NT2/D1 (cell line): ENCODE results near the gene AMZ1.

Experiments used
- DNase-seq: peaks from one replicate; pipeline ENCODE4 v3.0.0-alpha.2; 2011; ENCODE audit warnings: low read depth, low spot score
- H3K27me3 ChIP-seq: 2 replicates; pipeline ENCODE4 v1.6.0; 2011; ENCODE audit warnings: mild to moderate bottlenecking; ENCODE audit not compliant: insufficient read length, insufficient read depth
- H3K36me3 ChIP-seq: 2 replicates; pipeline ENCODE4 v1.6.1; 2011; ENCODE audit warnings: mild to moderate bottlenecking, low read length, mixed read lengths; ENCODE audit not compliant: insufficient read depth, insufficient read length
- H3K4me1 ChIP-seq: 2 replicates; pipeline ENCODE4 v1.5.1; 2011; ENCODE audit not compliant: insufficient read depth, insufficient read length
- H3K4me3 ChIP-seq: 2 replicates; pipeline ENCODE4 v1.5.1; 2011; ENCODE audit warnings: low read depth; ENCODE audit not compliant: insufficient read length
- H3K9ac ChIP-seq: 2 replicates; pipeline ENCODE4 v1.6.0; 2011; ENCODE audit warnings: low read depth; ENCODE audit not compliant: insufficient read length
- H3K9me3 ChIP-seq: 2 replicates; pipeline ENCODE4 v1.5.1; 2011; ENCODE audit warnings: mild to moderate bottlenecking, low read length; ENCODE audit not compliant: insufficient read depth
- SUZ12 ChIP-seq: IDR thresholded peaks from 2 replicates; pipeline ENCODE4 v1.6.1; 2011; ENCODE audit not compliant: insufficient read length, insufficient read depth; ENCODE audit errors: extremely low read depth
- YY1 ChIP-seq: IDR thresholded peaks from 2 replicates; pipeline ENCODE4 v1.6.1; 2011; ENCODE audit not compliant: insufficient read length, insufficient read depth
- ZNF274 ChIP-seq: IDR thresholded peaks from 2 replicates; pipeline ENCODE4 v1.6.1; 2011; ENCODE audit warnings: mild to moderate bottlenecking, low read depth, low read length

Gene AMZ1

GRCh38 chr7:2758673-2759616 is 70.9 kb downstream of the AMZ1 start:
- Histone ChIP-seq H3K36me3 (peaks cover 23% of the 10 kb centered on the region), H3K27me3 (no peaks in the 10 kb centered on the region), H3K4me1 (peaks cover 24% of the 10 kb centered on the region), H3K9me3 (no peaks in the 10 kb centered on the region), H3K4me3 (no peak overlapping the region), H3K9ac (no peak overlapping the region)
- no peak for TF ChIP-seq SUZ12
- no peak for TF ChIP-seq ZNF274
- no peak for TF ChIP-seq YY1
- no peak for DNase-seq

GRCh38 chr7:2759736-2760097 is 71.7 kb downstream of the AMZ1 start:
- no peak for TF ChIP-seq SUZ12
- TF ChIP-seq YY1, result no peak
- no peak for TF ChIP-seq ZNF274

GRCh38 chr7:2760098-2760889 is 72.3 kb downstream of the AMZ1 start:
- Histone ChIP-seq H3K36me3 (peaks cover 28% of the 10 kb centered on the region), H3K4me1 (peaks cover 24% of the 10 kb centered on the region), H3K9ac (peak overlapping the region; percentile 6), H3K4me3 (no peak overlapping the region), H3K9me3 (no peaks in the 10 kb centered on the region), H3K27me3 (no peaks in the 10 kb centered on the region)
- peak; percentile 76 for DNase-seq
- TF ChIP-seq SUZ12 (no peak), ZNF274 (no peak), YY1 (no peak)

More at GRCh38 chr7:2759736-2760097, 71.7 kb downstream of the AMZ1 start:
- Histone ChIP-seq H3K27me3 (no peaks in the 10 kb centered on the region), H3K36me3 (peaks cover 28% of the 10 kb centered on the region), H3K9ac (peak overlapping the region; percentile 6), H3K4me1 (peaks cover 24% of the 10 kb centered on the region), H3K4me3 (no peak overlapping the region), H3K9me3 (no peaks in the 10 kb centered on the region)
- DNase-seq, result no peak

GRCh38 chr7:2761131-2761624 is 73.2 kb downstream of the AMZ1 start:
- Histone ChIP-seq H3K27me3 (no peaks in the 10 kb centered on the region), H3K4me1 (peaks cover 24% of the 10 kb centered on the region), H3K4me3 (no peak overlapping the region), H3K36me3 (peaks cover 28% of the 10 kb centered on the region), H3K9me3 (no peaks in the 10 kb centered on the region), H3K9ac (no peak overlapping the region)
- TF ChIP-seq ZNF274 (no peak), SUZ12 (no peak), YY1 (no peak)
- no peak for DNase-seq

- no peaks in the 10 kb centered on the region for H3K27me3 ChIP-seq
- no peak for DNase-seq
- peaks cover 24% of the 10 kb centered on the region for H3K4me1 ChIP-seq
- H3K9me3 ChIP-seq, result no peaks in the 10 kb centered on the region
- peaks cover 22% of the 10 kb centered on the region for H3K36me3 ChIP-seq
- TF ChIP-seq SUZ12, result no peak
- no peak for TF ChIP-seq YY1
- no peak for TF ChIP-seq ZNF274
- no peak overlapping the region for H3K9ac ChIP-seq
- H3K4me3 ChIP-seq, result no peak overlapping the region
Observed at GRCh38 chr7:2761801-2762497, 73.9 kb downstream of the AMZ1 start.

GRCh38 chr7:2763597-2763996 is 75.6 kb downstream of the AMZ1 start:
- H3K4me1 ChIP-seq, result peaks cover 22% of the 10 kb centered on the region
- no peak overlapping the region for H3K4me3 ChIP-seq
- no peaks in the 10 kb centered on the region for H3K27me3 ChIP-seq
- no peak overlapping the region for H3K9ac ChIP-seq
- DNase-seq, result no peak
- H3K9me3 ChIP-seq, result no peaks in the 10 kb centered on the region
- peaks cover 22% of the 10 kb centered on the region for H3K36me3 ChIP-seq
- TF ChIP-seq ZNF274 (no peak), SUZ12 (no peak), YY1 (no peak)

GRCh38 chr7:2764621-2765020 is 76.6 kb downstream of the AMZ1 start:
- Histone ChIP-seq H3K4me3 (no peak overlapping the region), H3K9ac (no peak overlapping the region), H3K4me1 (peaks cover 21% of the 10 kb centered on the region), H3K9me3 (no peaks in the 10 kb centered on the region), H3K27me3 (no peaks in the 10 kb centered on the region), H3K36me3 (peaks cover 16% of the 10 kb centered on the region)
- no peak for DNase-seq
- no peak for TF ChIP-seq SUZ12
